Fibroblast of skin of left biceps (primary cell): ENCODE measurements around the gene ROBO2.

Experiments
- DNase-seq, 2 experiments: peaks; one replicate each; pipeline ENCODE4 v3.0.0-alpha.2; 2013; ENCODE audit warnings: low read depth in 2 of 2

ROBO2 gene

GRCh38 chr3:77682162-77682561, 642.3 kb downstream of the ROBO2 start:
- no peak for DNase-seq

- no peak for DNase-seq
These were observed 644.2 kb downstream of the ROBO2 start for GRCh38 chr3:77684115-77684514.

- no peak for DNase-seq
These were observed 645.8 kb downstream of the ROBO2 start for GRCh38 chr3:77685713-77686112.

GRCh38 chr3:77686560-77686959, 646.7 kb downstream of the ROBO2 start:
- DNase-seq, result no peak

GRCh38 chr3:77687545-77687944, 647.6 kb downstream of the ROBO2 start:
- DNase-seq, result no peak

GRCh38 chr3:77690284-77690845, 650.5 kb downstream of the ROBO2 start:
- DNase-seq, result no peak

- DNase-seq, result no peak
These were observed 653.2 kb downstream of the ROBO2 start for GRCh38 chr3:77693147-77693546.

- DNase-seq, result no peak
These were observed 659.3 kb downstream of the ROBO2 start for GRCh38 chr3:77699125-77699691.
